Caco-2 (cell line): ENCODE measurements around the gene PHTF1. TPM values are rescaled to one million over a fixed set of nuclear protein-coding genes. Genes with fewer than 3 reads are reported as not detected.

Experiments used
- BruUV-seq: library from RNA; stranded (reverse); fragments of 400-500 nt; replicated peaks from 2 replicates; lab custom pipeline; 2021; lab: Mats Ljungman, UMichigan
- CTCF ChIA-PET: fragments of 300-600 bp; sonication (Branson Sonifier 250); formaldehyde crosslinking; loops from one replicate; lab custom pipeline; 2022; ENCODE audit warnings: antibody characterized with exemption; lab: Charles Lee
- POLR2A ChIA-PET: fragments of 300-600 bp; sonication (Branson Sonifier 250); formaldehyde crosslinking; loops from one replicate; lab custom pipeline; 2022; ENCODE audit warnings: antibody characterized with exemption; lab: Charles Lee
- DNase-seq, 2 experiments: peaks; one replicate each; pipeline versions ENCODE4 v3.0.0 to v3.0.0-alpha.2; 2020 to 2022
- H3K27me3 ChIP-seq: replicated peaks from 2 replicates; pipeline ENCODE4 v1.6.0; 2011; ENCODE audit warnings: low read length; ENCODE audit not compliant: control insufficient read depth, insufficient read depth
- H3K36me3 ChIP-seq: 2 replicates; pipeline ENCODE4 v1.5.1; 2011; ENCODE audit warnings: low read length; ENCODE audit not compliant: control insufficient read depth, insufficient read depth
- H3K4me1 ChIP-seq: fragments of 250-450 bp; sonication (Bioruptor Pico); 2 replicates; pipeline ENCODE4 v1.5.1; 2020; ENCODE audit warnings: mild to moderate bottlenecking
- H3K4me3 ChIP-seq: 2 replicates; pipeline ENCODE4 v1.5.1; 2011; ENCODE audit warnings: low read depth, mild to moderate bottlenecking, control low read depth, low read length
- H3K9me3 ChIP-seq: fragments of 250-450 bp; sonication (Bioruptor Pico); 2 replicates; pipeline ENCODE4 v1.5.1; 2020; ENCODE audit warnings: mild to moderate bottlenecking, moderate library complexity
- H3K27ac Mint-ChIP-seq: one replicate; pipeline ENCODE4 v1.8.0; 2022; ENCODE audit warnings: mixed read lengths; ENCODE audit not compliant: unreplicated experiment
- H3K27me3 Mint-ChIP-seq: one replicate; pipeline ENCODE4 v1.8.0; 2022; ENCODE audit warnings: mixed read lengths; ENCODE audit not compliant: insufficient read depth, unreplicated experiment
- H3K36me3 Mint-ChIP-seq: one replicate; pipeline ENCODE4 v1.8.0; 2022; ENCODE audit warnings: mild to moderate bottlenecking, mixed read lengths; ENCODE audit not compliant: insufficient read depth, unreplicated experiment
- H3K4me1 Mint-ChIP-seq: one replicate; pipeline ENCODE4 v1.8.0; 2022; ENCODE audit warnings: low read depth, mixed read lengths; ENCODE audit not compliant: unreplicated experiment
- H3K4me3 Mint-ChIP-seq: one replicate; pipeline ENCODE4 v1.8.0; 2022; ENCODE audit warnings: mild to moderate bottlenecking, moderate library complexity, mixed read lengths; ENCODE audit not compliant: unreplicated experiment
- H3K9me3 Mint-ChIP-seq: one replicate; pipeline ENCODE4 v1.8.0; 2022; ENCODE audit warnings: mixed read lengths; ENCODE audit not compliant: unreplicated experiment
- intact Hi-C: fragments of 100-400 bp; cut with micrococcal nuclease; formaldehyde crosslinking; loops from one replicate; pipeline ENCODE4 v1.10.0; 2022; ENCODE audit not compliant: unreplicated experiment
- total RNA-seq: library from RNA; stranded (reverse); gene quantifications from 2 replicates; pipeline ENCODE4 v1.2.3, GENCODE V29; 2022
- TF ChIP-seq, protein P1 (sequence below), 2 experiments: fragments of 200-600 bp in 1 of 2; IDR thresholded peaks; 1 replicate in 1 of 2; 2 replicates in 1 of 2; pipeline versions ENCODE4 v1.5.1 to v1.8.0; 2011 to 2022; ENCODE audit warnings: antibody characterized with exemption in 1 of 2, control low read depth in 1 of 2, inconsistent platforms in 1 of 2, low read depth in 1 of 2, low read length in 1 of 2, mild to moderate bottlenecking in 1 of 2, moderate library complexity in 1 of 2; ENCODE audit not compliant: insufficient read depth in 1 of 2, severe bottlenecking in 1 of 2, unreplicated experiment in 1 of 2

The PHTF1 gene
- total RNA-seq, 1 experiment from 2014 or later: 10.4 TPM

DNA sequence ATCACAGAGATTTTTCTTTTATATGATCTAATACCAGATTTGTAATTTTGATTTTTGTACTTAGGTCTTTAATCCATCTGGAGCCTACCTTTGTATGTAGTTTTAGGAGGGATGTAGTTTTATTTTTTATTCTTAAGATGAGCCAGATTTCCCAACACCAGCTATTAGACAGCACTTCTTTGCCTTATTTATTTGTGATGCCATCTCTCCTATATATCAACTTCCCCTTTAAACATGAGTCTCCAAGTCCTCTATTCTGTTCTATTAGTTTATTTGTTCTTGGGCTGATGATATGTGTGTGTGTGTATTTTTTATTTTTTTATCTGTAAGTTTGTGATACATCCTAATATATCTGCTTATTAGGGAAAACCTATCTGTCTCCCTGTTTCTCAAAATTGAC is 94.2 kb downstream of the PHTF1 start:
- TF ChIP-seq, protein P1, sequence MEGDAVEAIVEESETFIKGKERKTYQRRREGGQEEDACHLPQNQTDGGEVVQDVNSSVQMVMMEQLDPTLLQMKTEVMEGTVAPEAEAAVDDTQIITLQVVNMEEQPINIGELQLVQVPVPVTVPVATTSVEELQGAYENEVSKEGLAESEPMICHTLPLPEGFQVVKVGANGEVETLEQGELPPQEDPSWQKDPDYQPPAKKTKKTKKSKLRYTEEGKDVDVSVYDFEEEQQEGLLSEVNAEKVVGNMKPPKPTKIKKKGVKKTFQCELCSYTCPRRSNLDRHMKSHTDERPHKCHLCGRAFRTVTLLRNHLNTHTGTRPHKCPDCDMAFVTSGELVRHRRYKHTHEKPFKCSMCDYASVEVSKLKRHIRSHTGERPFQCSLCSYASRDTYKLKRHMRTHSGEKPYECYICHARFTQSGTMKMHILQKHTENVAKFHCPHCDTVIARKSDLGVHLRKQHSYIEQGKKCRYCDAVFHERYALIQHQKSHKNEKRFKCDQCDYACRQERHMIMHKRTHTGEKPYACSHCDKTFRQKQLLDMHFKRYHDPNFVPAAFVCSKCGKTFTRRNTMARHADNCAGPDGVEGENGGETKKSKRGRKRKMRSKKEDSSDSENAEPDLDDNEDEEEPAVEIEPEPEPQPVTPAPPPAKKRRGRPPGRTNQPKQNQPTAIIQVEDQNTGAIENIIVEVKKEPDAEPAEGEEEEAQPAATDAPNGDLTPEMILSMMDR (IDR thresholded peaks at IDR 0.05; ENCODE audit: insufficient read depth in 1 of 2, low read depth in 1 of 2, low read length in 1 of 2, severe bottlenecking in 1 of 2, unreplicated experiment in 1 of 2): no peak
- POLR2A ChIA-PET: no interaction called here
- H3K9me3 ChIP-seq: no peaks in the 10 kb centered on the region

DNA sequence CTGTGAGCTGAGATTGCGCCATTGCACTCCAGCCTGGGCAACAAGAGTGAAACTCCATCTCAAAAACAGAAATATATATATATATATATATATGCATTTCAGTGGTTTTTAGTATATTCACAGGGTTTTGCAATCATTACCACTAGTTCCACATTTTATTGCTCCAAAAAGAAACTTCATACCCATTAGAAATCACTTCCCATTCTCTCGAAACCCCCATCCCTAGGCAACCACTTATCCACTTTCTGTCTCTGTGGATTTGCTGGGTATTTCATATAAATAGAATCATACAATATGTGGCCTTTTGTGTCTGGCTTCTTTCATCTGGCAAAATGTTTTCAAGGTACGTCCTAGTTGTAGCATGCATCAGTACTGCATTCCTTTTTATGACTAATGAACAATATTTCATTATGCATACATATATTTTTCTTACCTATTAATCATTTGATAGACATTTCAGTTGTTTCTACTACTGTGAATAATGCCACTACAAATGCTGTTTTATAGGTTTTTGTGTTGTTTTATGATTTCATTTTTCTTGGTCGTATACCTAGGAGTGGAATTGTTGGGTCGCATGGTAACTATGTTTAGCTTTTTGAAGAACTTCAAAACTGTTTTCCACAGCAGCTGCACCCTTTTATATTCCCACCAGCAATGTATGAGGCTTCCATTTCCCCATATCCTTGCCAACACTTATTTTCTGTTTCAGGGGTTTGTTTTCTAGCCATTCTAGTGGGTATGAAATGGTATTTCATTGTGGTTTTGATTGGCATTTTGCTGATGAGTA is 95.9 kb downstream of the PHTF1 start:
- no TSS peak for BruUV-seq
- DNase-seq: no peak
- Histone ChIP-seq H3K27me3 (no peaks in the 10 kb centered on the region), H3K4me1 (0 out of 2 replicates have a peak, but pooled peaks cover 7% of the 10 kb centered on the region), H3K36me3 (no peaks in the 10 kb centered on the region), H3K4me3 (no peak overlapping the region), H3K9me3 (no peaks in the 10 kb centered on the region)
- CTCF ChIA-PET: no interaction called here
- Mint-ChIP-seq H3K4me1 (no peaks in the 10 kb centered on the region), H3K9me3 (no peaks in the 10 kb centered on the region), H3K4me3 (no peak overlapping the region), H3K36me3 (peaks cover 22% of the 10 kb centered on the region), H3K27ac (no peak overlapping the region), H3K27me3 (no peaks in the 10 kb centered on the region)
- TF ChIP-seq, protein P1 (IDR thresholded peaks at IDR 0.05; ENCODE audit: insufficient read depth in 1 of 2, low read depth in 1 of 2, low read length in 1 of 2, severe bottlenecking in 1 of 2, unreplicated experiment in 1 of 2): no peak
- intact Hi-C loops: no loop called here
- POLR2A ChIA-PET: no interaction called here

More for the DNA sequence above, 94.2 kb downstream of the PHTF1 start:
- CTCF ChIA-PET: no interaction called here
- Mint-ChIP-seq H3K36me3 (peaks cover 16% of the 10 kb centered on the region), H3K27me3 (no peaks in the 10 kb centered on the region), H3K9me3 (no peaks in the 10 kb centered on the region), H3K4me1 (no peaks in the 10 kb centered on the region), H3K27ac (no peak overlapping the region), H3K4me3 (no peak overlapping the region)
- no TSS peak for BruUV-seq
- Histone ChIP-seq H3K36me3 (no peaks in the 10 kb centered on the region), H3K27me3 (no peaks in the 10 kb centered on the region), H3K4me1 (0 out of 2 replicates have a peak, but pooled peaks cover 7% of the 10 kb centered on the region), H3K4me3 (no peak overlapping the region)
- no peak for DNase-seq
- intact Hi-C loops: no loop called here

DNA sequence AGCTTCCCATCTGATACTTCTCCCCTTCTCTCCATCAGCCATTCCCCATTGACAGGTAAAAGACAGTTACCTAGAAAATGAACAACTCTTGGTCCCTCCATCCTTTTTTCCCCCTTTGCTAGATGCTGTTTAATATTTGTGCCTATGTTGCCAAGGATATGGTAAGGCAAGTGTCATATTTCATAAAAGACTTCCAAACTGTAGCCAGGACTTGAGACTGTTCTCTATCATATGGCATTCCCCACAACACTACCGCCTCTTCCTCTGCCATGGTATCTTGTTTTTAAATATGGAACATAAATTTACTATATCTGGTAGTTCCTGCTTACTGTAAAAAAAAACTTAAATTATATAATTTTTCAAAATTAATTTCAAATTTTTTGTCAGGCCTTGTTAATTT is 97.2 kb downstream of the PHTF1 start:
- no peaks in the 10 kb centered on the region for H3K9me3 Mint-ChIP-seq
- no peaks in the 10 kb centered on the region for H3K36me3 ChIP-seq
- TF ChIP-seq, protein P1 (IDR thresholded peaks at IDR 0.05; ENCODE audit: insufficient read depth in 1 of 2, low read depth in 1 of 2, low read length in 1 of 2, severe bottlenecking in 1 of 2, unreplicated experiment in 1 of 2): no peak
- no peaks in the 10 kb centered on the region for H3K9me3 ChIP-seq
- no peak for DNase-seq
- H3K36me3 Mint-ChIP-seq: peaks cover 13% of the 10 kb centered on the region
- no peaks in the 10 kb centered on the region for H3K27me3 ChIP-seq
- ChIA-PET CTCF (no interaction called here), POLR2A (no interaction called here)
- BruUV-seq: no TSS peak
- no peak overlapping the region for H3K4me3 ChIP-seq
- no peaks in the 10 kb centered on the region for H3K27me3 Mint-ChIP-seq
- H3K4me1 ChIP-seq: 0 out of 2 replicates have a peak, but pooled peaks cover 7% of the 10 kb centered on the region
- intact Hi-C loops: no loop called here
- H3K27ac Mint-ChIP-seq: no peak overlapping the region
- no peaks in the 10 kb centered on the region for H3K4me1 Mint-ChIP-seq
- no peak overlapping the region for H3K4me3 Mint-ChIP-seq
